Tibial nerve (tissue), 3 donors: ENCODE results near the gene SPDYE18.
"Not testable (repeated sequence)": the region's sequence is repeated elsewhere in the genome, so short reads cannot be mapped to it uniquely, and the experiment has no call there.

Experiments used
- POLR2A ChIP-seq, 2 donors: fragments of 450-650 bp; IDR thresholded peaks; one replicate each; pipeline ENCODE4 v1.6.1; 2017; ENCODE audit warnings: antibody characterized with exemption in 2 of 2, mild to moderate bottlenecking in 2 of 2, moderate library complexity in 2 of 2
- TF ChIP-seq, protein P1 (sequence below), 5 experiments: fragments of 200-600 bp in 3 of 5; fragments of 450-650 bp in 2 of 5; sonication (generic) in 3 of 5; IDR thresholded peaks; one replicate each; pipeline ENCODE4 v1.5.1; 2016 to 2019; ENCODE audit warnings: antibody characterized with exemption in 5 of 5, mild to moderate bottlenecking in 3 of 5, moderate library complexity in 2 of 5

DNA sequence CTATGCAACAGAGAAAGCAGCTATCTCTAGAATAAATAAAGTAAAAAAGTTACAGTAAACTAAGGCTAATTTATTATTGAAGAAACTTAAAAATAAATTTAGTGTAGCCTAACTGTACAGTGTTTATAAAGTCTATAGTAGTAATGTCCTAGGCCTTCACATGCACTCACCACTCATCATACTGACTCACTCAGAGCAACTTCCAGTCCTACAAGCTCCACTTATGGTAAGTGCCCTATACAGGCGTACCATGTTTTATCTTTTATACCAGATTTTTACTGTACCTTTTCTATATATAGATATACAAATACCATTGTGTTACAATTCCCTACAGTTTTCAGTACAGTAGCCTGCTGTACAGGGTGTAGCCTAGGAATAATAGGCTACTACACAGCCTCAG lies 19.8 kb upstream of the SPDYE18 start:
- not testable (repeated sequence) for TF ChIP-seq POLR2A (IDR thresholded peaks at IDR 0.05)
- TF ChIP-seq, protein P1, sequence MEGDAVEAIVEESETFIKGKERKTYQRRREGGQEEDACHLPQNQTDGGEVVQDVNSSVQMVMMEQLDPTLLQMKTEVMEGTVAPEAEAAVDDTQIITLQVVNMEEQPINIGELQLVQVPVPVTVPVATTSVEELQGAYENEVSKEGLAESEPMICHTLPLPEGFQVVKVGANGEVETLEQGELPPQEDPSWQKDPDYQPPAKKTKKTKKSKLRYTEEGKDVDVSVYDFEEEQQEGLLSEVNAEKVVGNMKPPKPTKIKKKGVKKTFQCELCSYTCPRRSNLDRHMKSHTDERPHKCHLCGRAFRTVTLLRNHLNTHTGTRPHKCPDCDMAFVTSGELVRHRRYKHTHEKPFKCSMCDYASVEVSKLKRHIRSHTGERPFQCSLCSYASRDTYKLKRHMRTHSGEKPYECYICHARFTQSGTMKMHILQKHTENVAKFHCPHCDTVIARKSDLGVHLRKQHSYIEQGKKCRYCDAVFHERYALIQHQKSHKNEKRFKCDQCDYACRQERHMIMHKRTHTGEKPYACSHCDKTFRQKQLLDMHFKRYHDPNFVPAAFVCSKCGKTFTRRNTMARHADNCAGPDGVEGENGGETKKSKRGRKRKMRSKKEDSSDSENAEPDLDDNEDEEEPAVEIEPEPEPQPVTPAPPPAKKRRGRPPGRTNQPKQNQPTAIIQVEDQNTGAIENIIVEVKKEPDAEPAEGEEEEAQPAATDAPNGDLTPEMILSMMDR (IDR thresholded peaks at IDR 0.05): not testable (repeated sequence)
